ENCODE measurements around the gene BOD1L2.

Gene BOD1L2

GRCh38 chr18:57150828-57151227 is 3.9 kb downstream of the BOD1L2 start:
- DNase-seq, result no peak

DNA sequence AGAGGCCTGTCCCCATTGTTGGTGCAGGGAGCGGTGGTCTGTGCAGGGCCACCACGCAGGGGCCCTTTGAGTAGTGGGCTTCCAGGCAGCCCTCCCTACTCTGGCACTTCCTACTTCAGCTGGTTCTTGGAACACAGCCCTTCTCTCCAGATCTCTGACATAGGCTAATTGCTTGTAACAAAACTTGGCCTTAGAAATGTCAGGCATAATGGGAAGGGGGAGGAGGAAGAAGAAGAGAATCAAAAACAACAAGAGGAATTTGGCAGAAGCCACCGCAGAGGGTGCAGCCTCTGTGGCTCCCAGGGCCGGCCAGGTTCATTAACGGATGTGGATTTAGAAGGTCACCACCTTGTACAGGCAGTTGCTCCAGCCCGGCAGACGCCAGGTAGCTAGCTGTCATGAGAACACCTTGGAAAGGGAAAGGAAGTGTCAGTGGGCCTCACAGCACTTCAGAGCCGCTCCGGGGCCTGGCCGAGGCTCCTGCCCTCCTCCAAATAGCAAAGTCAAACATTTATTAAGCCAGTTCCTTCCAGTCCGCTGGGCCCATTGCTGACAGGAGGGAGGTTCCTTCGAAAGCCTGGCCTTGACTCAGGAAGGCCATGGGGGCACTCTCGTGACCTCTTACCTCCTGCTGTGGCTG is 7.4 kb downstream of the BOD1L2 start:
- DNase-seq, result no peak

- DNase-seq, result no peak
Measured at GRCh38 chr18:57164401-57164800, 17.5 kb downstream of the BOD1L2 start.

DNA sequence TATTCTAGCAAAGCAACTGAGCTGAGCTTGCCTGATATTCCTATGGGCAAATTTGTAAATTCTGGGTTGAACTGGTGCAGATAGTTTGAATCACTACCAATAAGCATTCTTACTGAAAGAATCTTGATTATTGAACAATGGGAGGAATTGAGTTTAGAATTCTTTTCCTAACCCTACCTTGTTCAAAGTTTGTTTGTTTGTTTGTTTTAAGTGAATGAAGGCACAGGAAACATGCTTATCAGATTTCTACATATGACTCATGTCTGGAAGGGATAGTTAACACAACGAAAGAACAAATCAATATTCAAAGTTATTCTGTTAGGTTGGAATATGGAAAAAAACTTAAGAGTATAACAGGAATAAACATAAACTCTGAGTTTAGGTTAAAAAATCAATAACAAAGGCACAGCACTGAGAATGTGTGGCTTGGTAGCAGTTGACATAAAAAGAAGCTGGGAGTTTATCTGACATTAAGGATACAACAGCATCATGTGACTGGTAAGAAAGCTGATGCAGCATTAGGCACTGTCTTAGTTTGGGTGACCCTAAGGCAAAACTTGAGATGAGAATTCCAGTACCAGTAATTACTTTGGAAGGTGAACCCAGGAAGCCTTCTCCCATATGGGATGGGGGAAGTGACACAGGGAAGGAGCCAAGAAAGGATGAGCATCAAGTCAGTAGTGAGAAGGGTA is 20.9 kb downstream of the BOD1L2 start:
- DNase-seq, result no peak

DNA sequence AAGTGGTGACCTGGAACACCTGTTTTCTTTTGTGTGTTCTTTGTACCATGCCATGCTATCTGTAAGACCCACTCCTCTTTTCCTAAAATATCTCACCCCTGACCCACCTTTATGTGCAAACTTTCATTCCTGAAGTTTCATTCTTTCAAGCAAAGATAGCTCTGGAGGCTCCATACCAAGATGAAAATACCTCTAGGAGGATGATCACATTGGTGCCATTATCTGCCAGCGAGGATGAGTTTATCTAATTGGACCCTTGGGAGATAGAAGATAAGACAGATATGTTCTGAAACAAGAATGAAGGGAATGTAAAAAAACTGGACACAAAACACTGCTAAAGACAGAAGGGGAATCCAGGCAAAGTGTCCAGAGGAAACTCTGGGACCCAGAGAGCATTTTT is 24.1 kb downstream of the BOD1L2 start:
- DNase-seq, result no peak

DNA sequence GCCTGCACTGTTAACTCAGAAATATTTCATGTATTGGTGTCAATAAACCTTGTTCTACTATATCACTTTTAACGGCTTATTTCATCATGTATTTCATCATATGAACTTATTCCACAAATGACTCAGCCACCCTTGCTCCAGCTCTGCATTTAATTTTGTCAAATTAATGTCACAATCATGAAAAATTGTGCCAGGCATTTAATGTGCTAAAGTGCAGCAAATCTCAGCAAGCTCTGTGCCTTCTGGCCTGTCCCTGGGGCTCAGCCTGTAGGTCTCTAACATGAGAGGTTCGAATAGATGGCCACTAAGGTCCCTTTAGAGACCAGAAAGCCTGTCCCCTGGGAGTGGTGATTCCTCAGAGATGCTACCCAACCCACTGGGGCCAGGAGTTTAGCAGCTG is 28.6 kb downstream of the BOD1L2 start:
- no peak for DNase-seq

DNA sequence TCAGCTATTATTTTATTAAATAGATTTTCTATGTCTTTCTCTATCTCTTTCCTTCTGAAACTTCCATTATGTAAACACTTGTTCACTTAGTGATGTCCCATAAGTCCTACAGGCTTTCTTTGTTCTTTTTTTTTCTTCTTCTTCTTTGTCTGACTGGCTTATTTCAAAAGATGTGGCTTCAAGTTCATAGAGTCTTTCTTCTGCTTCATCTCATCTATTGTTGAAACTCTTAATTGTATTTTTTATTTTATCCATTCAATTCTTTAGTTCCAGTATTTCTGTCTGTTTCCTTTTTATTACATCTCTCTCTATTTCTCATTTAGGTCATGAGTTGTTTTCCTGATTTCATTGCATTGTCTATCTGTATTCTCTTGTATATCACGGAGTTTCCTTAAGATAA is 38.5 kb downstream of the BOD1L2 start:
- no peak for DNase-seq

DNA sequence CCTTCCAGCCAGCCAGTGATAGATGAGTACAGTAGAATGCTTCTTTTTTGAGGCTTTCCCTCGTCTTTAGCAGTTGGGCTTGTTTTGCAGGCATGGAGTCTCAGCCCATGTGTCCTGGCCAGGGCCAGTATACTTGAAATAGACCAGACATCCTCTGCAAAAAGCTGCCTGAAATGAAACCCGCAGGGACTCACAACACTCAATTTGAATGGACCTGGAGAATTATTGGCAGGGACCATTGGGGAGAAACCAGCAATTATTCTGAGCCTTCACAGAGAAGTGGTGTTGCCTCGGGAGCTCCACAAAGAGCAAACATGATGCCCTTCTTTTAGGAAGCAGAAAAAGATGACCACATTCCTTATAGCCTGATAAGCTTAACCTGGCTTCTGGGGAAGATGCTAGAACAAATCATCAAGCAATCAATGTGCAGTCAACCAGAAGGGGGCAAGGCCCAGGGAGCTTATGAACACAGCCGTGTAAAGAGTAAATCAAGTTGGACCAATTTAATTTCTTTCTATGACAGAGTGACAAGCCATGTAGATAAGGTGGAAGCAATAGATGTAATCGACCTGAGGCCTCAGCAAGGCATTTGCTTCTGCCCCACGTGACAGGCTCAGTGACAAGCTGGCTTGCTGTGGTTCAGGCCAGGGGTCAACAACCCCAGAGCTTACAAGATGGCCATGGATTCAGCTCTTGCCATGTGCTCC is 42.1 kb downstream of the BOD1L2 start:
- no peak for DNase-seq

DNA sequence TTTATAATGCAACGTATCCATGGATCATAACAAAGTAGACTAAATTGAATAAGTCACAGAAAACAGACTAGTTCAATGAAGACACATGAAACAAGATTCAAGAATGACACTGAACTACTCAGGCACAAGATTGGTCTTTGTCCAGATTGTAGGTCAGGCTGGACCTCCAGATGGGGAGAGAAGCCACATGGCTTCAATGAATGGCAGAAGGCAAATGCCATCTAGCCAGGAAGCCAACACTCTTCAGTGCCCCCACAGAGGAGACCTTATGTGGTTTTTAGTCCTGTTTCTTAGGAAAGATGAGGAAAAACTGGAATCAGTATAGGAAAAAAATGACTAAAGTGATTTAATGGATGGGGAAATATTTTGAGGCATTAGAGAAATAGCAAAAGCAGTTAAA is 43.1 kb downstream of the BOD1L2 start:
- no peak for DNase-seq

DNA sequence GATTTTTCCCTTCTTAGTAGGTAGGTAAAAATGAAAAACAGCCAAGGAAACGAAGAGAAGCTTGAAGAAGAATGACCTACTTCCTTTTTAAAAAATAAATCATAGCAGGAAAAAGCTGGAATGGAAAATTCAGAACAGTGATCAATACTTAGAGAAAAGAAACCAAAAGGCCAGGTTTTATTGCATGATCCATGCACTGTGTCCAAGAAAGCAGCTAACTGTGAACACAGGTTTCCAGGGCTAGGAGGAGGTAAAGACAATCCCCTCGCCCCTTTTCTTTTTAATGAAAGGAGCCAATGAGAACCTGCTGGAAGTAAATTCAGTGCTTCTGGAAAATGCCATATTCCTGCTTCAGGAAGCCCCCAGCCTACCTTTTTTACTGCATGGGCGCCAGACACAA is 47.2 kb downstream of the BOD1L2 start:
- no peak for DNase-seq

DNA sequence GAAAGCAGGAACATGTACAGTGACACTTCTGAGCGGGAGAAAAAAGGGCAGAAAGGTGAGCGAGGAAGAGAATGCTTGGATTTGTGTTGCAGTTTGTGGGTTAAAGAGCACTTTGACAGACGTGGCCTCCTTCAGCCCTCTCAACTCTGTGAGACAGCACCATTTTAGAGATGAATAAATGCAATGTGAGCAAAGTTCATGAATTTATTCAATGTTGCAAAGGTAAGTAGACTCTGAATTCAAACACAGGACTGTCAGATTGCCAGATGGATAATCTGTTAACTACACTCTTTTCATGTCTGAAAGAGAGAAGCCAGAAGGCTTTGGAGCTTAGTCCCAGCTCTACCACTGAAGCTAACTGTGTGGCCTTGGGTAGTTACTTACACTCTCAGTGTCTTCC is 47.7 kb downstream of the BOD1L2 start:
- no peak for DNase-seq

DNA sequence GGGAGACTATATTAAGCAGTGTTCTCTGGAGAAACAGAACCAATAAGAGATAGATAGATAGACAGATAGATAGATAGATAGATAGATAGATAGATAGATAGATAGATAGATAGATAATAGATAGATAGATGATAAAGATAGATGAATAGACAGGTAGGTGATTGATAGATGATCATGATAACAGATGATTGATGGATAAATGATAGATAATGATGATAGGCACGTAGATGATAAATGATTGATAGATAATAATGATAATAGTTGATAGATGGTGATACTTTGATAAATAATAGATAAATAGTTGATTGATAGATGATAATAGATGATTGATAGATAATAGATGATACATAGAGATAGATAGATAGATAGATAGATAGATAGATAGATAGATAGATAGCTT is 48.5 kb downstream of the BOD1L2 start:
- no peak for DNase-seq

- no peak for DNase-seq
Measured at GRCh38 chr18:57197261-57197660, 50.4 kb downstream of the BOD1L2 start.

DNA sequence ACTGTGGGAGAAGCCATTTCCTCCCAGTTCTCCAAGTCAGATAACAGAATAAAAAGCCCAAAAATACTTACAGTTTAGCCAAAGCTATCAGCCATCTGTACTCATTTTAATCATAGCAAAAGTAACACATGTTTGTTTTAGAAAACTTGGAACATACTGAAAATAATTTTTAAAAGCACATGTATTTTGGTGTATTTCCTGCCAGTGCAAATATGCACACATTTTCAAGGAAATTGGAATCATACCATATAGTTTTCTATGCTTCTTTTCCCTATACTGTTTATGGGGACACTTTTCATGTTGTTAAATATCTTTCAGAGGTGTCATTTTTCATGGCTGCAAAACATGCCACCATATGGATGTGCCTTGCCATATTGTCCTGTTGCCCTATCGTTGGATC is 51.2 kb downstream of the BOD1L2 start:
- no peak for DNase-seq

Measured in NCI-H2081 treated with DMSO at 0.1 percent for 48 hours (cell line).